ENCODE measurements around the gene MRPL47. TPM values are rescaled to one million over a fixed set of nuclear protein-coding genes. Genes with fewer than 3 reads are reported as not detected.

Gene MRPL47
- polyA plus RNA-seq, 1 of the 3 experiments (the other 2 are of a cell fraction), result 37.8 TPM

GRCh38 chr3:179610066-179610465, 5.6 kb upstream of the MRPL47 start (continued):
- no peak for TF ChIP-seq ELF1 (IDR thresholded peaks at IDR 0.05)

GRCh38 chr3:179608931-179609720, 4.7 kb upstream of the MRPL47 start:
- TF ChIP-seq RFX5 (IDR thresholded peaks at IDR 0.05; ENCODE audit: low read length) (no peak), YY1 (IDR thresholded peaks at IDR 0.05; ENCODE audit: low read depth) (no peak), SMC3 (IDR thresholded peaks at IDR 0.05; ENCODE audit: low read depth, low read length) (no peak), FOSL2 (IDR thresholded peaks at IDR 0.05; ENCODE audit: borderline replicate concordance, low read depth) (no peak), GABPA (IDR thresholded peaks at IDR 0.05; ENCODE audit: low read depth) (no peak), FOXJ3 (CRISPR knock-in tag; IDR thresholded peaks at IDR 0.05) (no peak), SIN3A (IDR thresholded peaks at IDR 0.05; ENCODE audit: borderline replicate concordance, low read depth, low read length) (no peak), TAF1 (IDR thresholded peaks at IDR 0.05; ENCODE audit: borderline replicate concordance, low read depth, low read length) (no peak), JUND (IDR thresholded peaks at IDR 0.05) (no peak), EP300 (IDR thresholded peaks at IDR 0.05; ENCODE audit: borderline replicate concordance in 1 of 2, low read depth in 1 of 2, low read length in 1 of 2) (no peak), RCOR1 (IDR thresholded peaks at IDR 0.05; ENCODE audit: low read length) (no peak)
- ChIA-PET CTCF (no interaction called here), POLR2A (no interaction called here)
- Histone ChIP-seq H3K36me3 (replicated peaks in 1 of 2; ENCODE audit: control insufficient read depth in 1 of 2, insufficient read depth in 2 of 2, low read length in 1 of 2) (peaks cover 17 to 19% of the 10 kb centered on the region in 2 experiments), H3K4me2 (no peak overlapping the region), H3K4me1 (ENCODE audit: control insufficient read depth in 1 of 2, insufficient read depth in 2 of 2, low read depth in 1 of 2, low read length in 1 of 2) (peaks cover 5 to 7% of the 10 kb centered on the region in 2 experiments; a peak in 3 of 4 replicates), H3K9ac (no peak overlapping the region), H3K4me3 (ENCODE audit: low read depth in 2 of 2, low read length in 1 of 2) (no peak overlapping the region), H3F3A (replicated peaks; ENCODE audit: insufficient read depth) (peaks cover 23% of the 10 kb centered on the region), H3K9me3 (no peaks in the 10 kb centered on the region), H3K79me2 (ENCODE audit: insufficient read depth) (peaks cover 82% of the 10 kb centered on the region), H4K20me1 (ENCODE audit: insufficient read depth) (no peaks in the 10 kb centered on the region), H3K9me2 (no peaks in the 10 kb centered on the region), H2AFZ (ENCODE audit: low read depth) (no peak overlapping the region), H3K27ac (ENCODE audit: low read depth in 2 of 2, low read length in 1 of 2) (no peak overlapping the region), H3K27me3 (ENCODE audit: insufficient read depth) (no peaks in the 10 kb centered on the region)
- DNase-seq, result no peak
- 83% methylated on average over 6 of the region's 6 CpGs for WGBS (ENCODE audit: low lambda C conversion rate)

- CTCF ChIA-PET, result interaction anchor here (1.6 kb wide), 1 partner anchor 11 kb away, joined by 3 read pairs; no protein-coding TSS in a partner anchor
- Histone ChIP-seq H3K4me3 (ENCODE audit: low read depth in 2 of 2, low read length in 1 of 2) (no peak overlapping the region), H3K4me2 (no peak overlapping the region), H3K36me3 (replicated peaks in 1 of 2; ENCODE audit: control insufficient read depth in 1 of 2, insufficient read depth in 2 of 2, low read length in 1 of 2) (peaks cover 24 to 27% of the 10 kb centered on the region in 2 experiments), H3K9me2 (no peaks in the 10 kb centered on the region), H3K9me3 (no peaks in the 10 kb centered on the region), H3K4me1 (ENCODE audit: control insufficient read depth in 1 of 2, insufficient read depth in 2 of 2, low read depth in 1 of 2, low read length in 1 of 2) (peaks cover 6 to 8% of the 10 kb centered on the region in 2 experiments; a peak in 2 of 4 replicates), H2AFZ (ENCODE audit: low read depth) (no peak overlapping the region), H3K79me2 (ENCODE audit: insufficient read depth) (peaks cover 96% of the 10 kb centered on the region), H4K20me1 (ENCODE audit: insufficient read depth) (no peaks in the 10 kb centered on the region; the same call in 1 of the 2 replicates), H3K27ac (ENCODE audit: low read depth in 2 of 2, low read length in 1 of 2) (no peak overlapping the region), H3F3A (replicated peaks; ENCODE audit: insufficient read depth) (peaks cover under 1% of the 10 kb centered on the region), H3K27me3 (ENCODE audit: insufficient read depth) (no peaks in the 10 kb centered on the region), H3K9ac (no peak overlapping the region)
- no peak for DNase-seq
- POLR2A ChIA-PET, result no interaction called here
- WGBS (ENCODE audit: low lambda C conversion rate), result 92% methylated on average over 4 of the region's 4 CpGs
- TF ChIP-seq ZBTB33 (IDR thresholded peaks at IDR 0.05; ENCODE audit: borderline replicate concordance, low read depth) (no peak), TCF12 (IDR thresholded peaks at IDR 0.05) (no peak), FOXJ3 (CRISPR knock-in tag; IDR thresholded peaks at IDR 0.05) (no peak), SMC3 (IDR thresholded peaks at IDR 0.05; ENCODE audit: low read depth, low read length) (no peak), CTCF (IDR thresholded peaks at IDR 0.05) (no peak)
These were observed 2.2 kb upstream of the MRPL47 start for GRCh38 chr3:179606534-179607085.

All from SK-N-SH (cell line).